ENCODE results near the gene NAA25. TPM values are rescaled to one million over a fixed set of nuclear protein-coding genes. Genes with fewer than 3 reads are reported as not detected.
A peak's percentile ranks its signal among the peaks of the same experiment; 100 is the strongest.

NAA25 gene
- total RNA-seq, 6 experiments from 2014 or later = 21.2 to 26.8 (median 23.8) TPM

DNA sequence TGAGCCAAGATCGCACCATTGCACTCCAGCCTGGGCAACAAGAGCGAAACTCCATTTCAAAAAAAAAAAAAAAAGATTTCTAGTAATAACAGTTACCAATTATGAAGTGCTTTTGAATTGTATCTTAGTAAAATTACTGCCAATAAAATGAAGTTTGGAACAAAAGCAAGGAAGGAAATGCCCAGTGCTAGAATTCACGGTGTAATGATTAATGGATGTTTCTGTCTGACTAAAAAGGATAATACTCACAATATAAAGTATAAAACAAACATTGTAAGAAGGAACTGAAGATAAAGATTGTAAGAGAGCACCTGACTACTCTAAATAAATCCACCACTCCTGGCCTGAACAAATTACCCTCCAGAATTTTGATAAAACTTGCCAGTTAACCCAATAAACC, 99.7 kb downstream of the NAA25 start:
- H3K4me3 Mint-ChIP-seq = no peak overlapping the region
- H3K27me3 Mint-ChIP-seq (ENCODE audit: insufficient read depth) = peaks cover 3% of the 10 kb centered on the region
- H3K36me3 Mint-ChIP-seq (ENCODE audit: low read depth) = peaks cover 8% of the 10 kb centered on the region
- TF ChIP-seq, protein P1, sequence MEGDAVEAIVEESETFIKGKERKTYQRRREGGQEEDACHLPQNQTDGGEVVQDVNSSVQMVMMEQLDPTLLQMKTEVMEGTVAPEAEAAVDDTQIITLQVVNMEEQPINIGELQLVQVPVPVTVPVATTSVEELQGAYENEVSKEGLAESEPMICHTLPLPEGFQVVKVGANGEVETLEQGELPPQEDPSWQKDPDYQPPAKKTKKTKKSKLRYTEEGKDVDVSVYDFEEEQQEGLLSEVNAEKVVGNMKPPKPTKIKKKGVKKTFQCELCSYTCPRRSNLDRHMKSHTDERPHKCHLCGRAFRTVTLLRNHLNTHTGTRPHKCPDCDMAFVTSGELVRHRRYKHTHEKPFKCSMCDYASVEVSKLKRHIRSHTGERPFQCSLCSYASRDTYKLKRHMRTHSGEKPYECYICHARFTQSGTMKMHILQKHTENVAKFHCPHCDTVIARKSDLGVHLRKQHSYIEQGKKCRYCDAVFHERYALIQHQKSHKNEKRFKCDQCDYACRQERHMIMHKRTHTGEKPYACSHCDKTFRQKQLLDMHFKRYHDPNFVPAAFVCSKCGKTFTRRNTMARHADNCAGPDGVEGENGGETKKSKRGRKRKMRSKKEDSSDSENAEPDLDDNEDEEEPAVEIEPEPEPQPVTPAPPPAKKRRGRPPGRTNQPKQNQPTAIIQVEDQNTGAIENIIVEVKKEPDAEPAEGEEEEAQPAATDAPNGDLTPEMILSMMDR (IDR thresholded peaks at IDR 0.05) = no peak
- H3K4me1 Mint-ChIP-seq (ENCODE audit: low read depth) = peaks cover 30% of the 10 kb centered on the region
- no peaks in the 10 kb centered on the region for H3K9me3 Mint-ChIP-seq
- DNase-seq = no peak
- no peak overlapping the region for H3K27ac Mint-ChIP-seq

DNA sequence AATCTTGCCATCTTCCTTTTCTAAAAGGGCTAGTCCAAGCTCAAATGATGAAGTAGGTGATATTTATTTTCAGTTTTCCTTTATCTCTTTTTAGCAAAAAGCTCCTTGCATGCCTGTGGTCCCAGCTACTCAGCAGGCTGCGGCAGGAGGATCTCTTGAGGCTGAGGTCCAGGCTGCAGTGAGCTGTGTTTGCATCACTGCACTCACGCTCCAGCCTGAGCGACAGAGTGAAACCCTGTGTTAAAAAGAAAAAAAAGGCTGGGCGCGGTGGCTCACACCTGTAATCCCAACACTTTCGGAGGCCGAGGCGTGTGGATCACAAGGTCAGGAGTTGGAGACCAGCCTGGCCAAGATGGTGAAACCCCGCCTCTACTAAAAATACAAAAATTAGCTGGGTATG, 100.6 kb downstream of the NAA25 start:
- DNase-seq = no peak
- Mint-ChIP-seq H3K27me3 (ENCODE audit: insufficient read depth) (peaks cover 3% of the 10 kb centered on the region), H3K27ac (no peak overlapping the region), H3K9me3 (no peaks in the 10 kb centered on the region), H3K4me1 (ENCODE audit: low read depth) (peaks cover 30% of the 10 kb centered on the region), H3K36me3 (ENCODE audit: low read depth) (peaks cover 8% of the 10 kb centered on the region), H3K4me3 (no peak overlapping the region)
- TF ChIP-seq, protein P1 (IDR thresholded peaks at IDR 0.05) = no peak

GRCh38 chr12:112005419-112006395, 102.9 kb downstream of the NAA25 start:
- no peak for DNase-seq
- Mint-ChIP-seq H3K4me1 (ENCODE audit: low read depth) (peaks cover 18% of the 10 kb centered on the region), H3K4me3 (peak overlapping the region; percentile 13; the same call in 1 of the 2 replicates), H3K36me3 (ENCODE audit: low read depth) (no peaks in the 10 kb centered on the region), H3K27ac (no peak overlapping the region), H3K27me3 (ENCODE audit: insufficient read depth) (no peaks in the 10 kb centered on the region), H3K9me3 (no peaks in the 10 kb centered on the region)
- TF ChIP-seq, protein P1 (IDR thresholded peaks at IDR 0.05) = no peak

- Mint-ChIP-seq H3K27ac (no peak overlapping the region), H3K27me3 (ENCODE audit: insufficient read depth) (no peaks in the 10 kb centered on the region), H3K9me3 (no peaks in the 10 kb centered on the region), H3K4me3 (no peak overlapping the region), H3K4me1 (ENCODE audit: low read depth) (peaks cover 18% of the 10 kb centered on the region), H3K36me3 (ENCODE audit: low read depth) (no peaks in the 10 kb centered on the region)
- TF ChIP-seq, protein P1 (IDR thresholded peaks at IDR 0.05) = no peak
- DNase-seq = no peak
Observed at GRCh38 chr12:112004041-112004440, 104.5 kb downstream of the NAA25 start.

DNA sequence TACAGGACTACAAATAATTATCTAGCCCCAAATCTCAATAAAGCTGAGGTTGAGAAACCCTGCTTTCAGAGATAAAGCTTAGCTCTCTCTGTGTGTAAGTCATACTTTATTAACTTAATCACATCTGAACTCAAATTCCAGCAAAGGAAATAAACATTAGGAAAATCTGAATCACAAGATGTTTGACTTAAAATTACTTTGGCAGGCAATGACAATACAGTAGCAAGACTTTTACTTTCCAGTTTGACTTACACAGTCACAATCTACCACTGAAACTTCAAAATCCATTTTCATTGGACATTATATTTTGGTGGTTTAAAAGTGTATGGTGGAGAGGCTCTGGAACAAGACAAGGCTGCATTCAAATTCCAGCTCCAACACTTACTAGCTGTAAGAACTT, 107.0 kb downstream of the NAA25 start:
- TF ChIP-seq, protein P1 (IDR thresholded peaks at IDR 0.05) = no peak
- Mint-ChIP-seq H3K4me1 (ENCODE audit: low read depth) (peaks cover 18% of the 10 kb centered on the region), H3K9me3 (no peaks in the 10 kb centered on the region), H3K27me3 (ENCODE audit: insufficient read depth) (no peaks in the 10 kb centered on the region), H3K4me3 (no peak overlapping the region), H3K36me3 (ENCODE audit: low read depth) (no peaks in the 10 kb centered on the region), H3K27ac (0 out of 2 replicates have a peak overlapping the region, but pooled peaks have one; percentile 1)
- peak; percentile 30 for DNase-seq
